Activated T-cell treated with anti-CD3 and anti-CD28 coated beads for 4 hours (primary cell): ENCODE measurements around the gene GAS2.

ENCODE experiments used
- DNase-seq: peaks from one replicate; pipeline ENCODE4 v3.0.0-alpha.2; 2020

The GAS2 gene

DNA sequence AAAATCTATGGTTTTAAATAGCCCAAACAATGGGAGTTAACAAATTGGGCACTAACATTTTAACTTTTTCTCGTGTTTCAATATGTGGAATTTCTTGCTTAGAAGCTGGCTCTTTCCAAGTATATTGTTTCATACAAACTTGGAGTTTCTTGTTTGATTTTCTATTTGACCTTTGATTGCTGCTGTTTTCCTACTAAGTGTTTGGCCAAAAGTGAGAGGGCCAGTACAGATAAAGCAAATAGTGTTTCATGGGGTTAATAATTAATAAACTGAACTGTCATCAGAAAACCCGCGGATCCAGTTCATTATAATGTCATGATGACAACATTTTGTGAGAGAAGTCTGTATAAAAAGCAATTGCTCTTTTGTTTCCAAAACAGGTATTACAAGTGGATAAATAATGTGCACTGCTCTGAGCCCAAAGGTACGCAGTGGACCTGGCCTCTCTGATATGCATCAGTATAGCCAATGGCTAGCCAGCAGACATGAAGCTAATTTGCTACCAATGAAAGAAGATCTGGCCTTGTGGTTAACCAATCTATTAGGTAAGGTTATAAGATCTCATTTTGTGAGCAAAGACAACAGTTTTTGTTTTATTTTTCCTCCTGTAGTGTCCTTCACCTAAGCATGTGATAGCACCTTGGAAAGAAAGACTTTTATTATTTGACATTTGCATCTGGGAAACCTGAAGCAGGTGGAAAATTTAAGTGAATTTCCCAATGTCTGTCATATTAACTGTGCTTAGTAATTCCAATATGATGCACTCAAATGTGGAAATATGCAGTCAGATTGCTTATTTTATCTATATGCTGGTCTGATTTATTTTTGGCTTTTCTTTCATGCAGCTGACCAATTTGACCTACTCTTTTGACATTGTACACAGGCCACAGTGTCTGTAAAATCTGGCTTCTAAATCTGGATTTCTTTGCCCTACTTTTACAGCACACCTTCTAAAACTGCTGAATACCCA, 8.3 kb downstream of the GAS2 start:
- DNase-seq: no peak

DNA sequence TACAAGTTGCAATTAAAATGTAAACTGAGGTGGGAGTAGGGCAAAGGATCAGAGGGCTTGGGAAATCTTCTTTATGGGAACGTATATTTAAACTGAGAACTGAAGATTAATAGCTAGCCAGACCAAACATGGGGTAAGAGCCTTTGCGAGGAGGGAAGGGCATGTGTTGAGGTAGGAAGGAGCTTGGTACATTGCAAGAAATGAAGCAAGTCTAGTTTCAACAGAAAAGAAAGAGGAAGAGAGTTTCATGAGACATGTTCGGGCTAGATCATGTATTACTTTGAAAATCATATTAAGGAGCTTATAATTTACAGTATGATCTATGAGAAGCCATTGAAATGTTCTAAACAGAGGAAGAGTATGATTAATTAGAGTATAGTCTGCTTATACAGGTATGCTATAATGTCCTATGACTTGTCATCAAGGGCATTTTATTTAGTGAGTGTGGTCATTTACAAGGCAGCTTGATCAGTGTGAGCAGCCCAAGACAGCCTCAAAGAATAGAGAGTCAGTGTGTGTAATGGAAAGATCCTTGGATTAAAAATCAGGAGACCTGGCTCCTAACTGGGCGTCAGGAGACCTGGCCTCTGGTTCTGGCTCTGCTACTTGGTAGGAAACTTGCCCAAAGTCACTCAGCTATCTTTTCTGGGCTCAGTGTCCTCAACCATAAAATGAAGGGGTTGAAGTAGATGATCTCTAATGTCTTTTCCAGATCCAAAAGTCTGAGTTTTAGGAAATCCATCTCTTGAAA, 10.9 kb downstream of the GAS2 start:
- DNase-seq: no peak

DNA sequence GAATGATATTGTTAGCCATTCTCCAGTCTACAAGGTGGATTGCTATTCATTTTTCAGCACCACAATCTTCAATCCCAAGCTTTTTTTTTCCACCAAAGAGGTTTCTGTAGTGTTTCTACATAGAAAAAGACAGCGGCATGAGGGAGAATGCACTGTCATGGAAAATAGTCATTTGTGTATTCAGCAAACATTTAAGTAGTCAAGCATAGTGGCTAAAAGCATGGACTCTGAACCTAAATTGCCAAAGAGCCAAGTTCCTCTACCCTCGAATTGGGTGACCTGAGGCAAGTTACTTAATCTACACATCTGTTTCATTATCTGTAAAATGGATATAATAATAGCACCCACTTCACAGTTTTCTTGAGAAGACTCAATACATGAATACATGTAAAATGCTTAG, 14.2 kb downstream of the GAS2 start:
- no peak for DNase-seq

DNA sequence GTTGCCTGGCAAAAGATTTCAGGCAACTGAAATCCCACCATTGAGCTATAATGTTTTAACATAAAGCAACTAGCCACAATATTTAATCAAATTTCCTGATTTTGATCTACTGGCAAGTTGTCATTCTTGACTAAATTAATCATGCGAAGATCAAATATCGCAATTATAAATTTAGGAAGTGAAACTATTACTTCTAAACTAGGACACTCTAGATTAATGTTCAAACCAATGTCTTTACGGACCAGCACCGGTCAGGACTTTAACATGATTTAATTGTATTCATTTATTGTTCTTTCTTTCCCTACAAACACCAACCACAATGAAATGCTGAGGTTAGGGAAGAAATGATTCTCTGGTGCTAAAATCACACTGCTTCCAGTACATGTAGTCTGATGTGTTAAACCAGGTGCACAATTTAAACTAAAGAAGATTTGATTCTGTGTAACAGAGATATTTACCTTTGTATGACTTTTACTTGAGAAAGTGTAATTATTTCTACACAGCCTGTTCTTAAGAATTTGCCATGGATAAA, 14.9 kb downstream of the GAS2 start:
- DNase-seq: no peak

DNA sequence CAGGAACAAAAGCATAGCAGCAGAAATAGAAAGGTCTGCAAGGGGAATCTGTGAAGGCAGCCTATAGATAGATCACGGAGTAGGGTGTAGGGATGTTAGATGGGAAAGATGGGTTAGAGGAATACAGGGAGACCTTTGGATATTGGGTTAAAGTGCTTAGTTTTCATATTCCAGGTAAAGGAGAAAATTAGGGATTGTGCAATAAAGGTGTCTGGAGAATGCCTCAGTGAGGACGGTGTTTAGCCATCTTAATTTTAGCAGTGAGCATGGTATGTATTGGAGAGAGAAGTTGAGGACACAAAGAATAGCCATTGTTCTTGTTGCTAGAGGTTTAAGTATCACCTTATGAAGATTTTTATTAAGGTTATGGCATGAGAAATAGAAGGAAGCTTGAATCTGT, 17.7 kb downstream of the GAS2 start:
- no peak for DNase-seq

DNA sequence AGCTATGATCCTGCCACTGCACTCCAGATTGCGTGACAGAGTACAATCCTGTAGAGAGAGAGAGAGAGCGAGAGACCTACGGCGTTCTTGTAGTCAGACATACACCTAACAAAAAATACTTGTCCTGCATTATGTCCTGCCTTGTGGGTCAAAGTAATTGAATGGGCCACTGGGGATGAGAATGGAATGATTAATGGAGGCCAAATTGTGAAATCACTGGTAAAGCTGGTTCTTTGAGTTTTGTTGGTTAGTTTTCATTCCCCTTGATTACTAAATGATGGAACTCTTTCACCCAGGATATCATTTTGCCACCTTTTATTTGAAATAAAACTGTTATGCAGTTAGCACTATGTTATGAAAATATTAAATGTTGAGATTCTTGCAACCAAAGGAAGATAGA, 18.7 kb downstream of the GAS2 start:
- no peak for DNase-seq

DNA sequence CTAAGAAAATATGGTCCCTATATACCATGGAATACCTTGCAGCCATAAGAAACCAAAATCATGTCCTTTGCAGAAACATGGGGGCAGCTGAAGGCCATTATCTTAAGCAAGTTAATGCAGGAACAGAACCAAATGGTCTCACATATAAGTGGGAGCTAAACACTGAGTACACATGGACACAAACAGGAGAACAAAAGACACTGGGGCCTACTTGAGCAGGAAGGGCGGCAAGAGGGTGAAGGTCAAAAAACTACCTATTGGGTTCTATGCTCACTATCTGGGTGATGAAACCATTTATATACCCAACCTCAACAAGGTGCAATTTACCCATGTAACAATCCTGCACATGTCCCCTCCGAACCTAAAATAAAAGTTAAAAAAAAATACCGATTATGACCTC, 22.5 kb downstream of the GAS2 start:
- no peak for DNase-seq

DNA sequence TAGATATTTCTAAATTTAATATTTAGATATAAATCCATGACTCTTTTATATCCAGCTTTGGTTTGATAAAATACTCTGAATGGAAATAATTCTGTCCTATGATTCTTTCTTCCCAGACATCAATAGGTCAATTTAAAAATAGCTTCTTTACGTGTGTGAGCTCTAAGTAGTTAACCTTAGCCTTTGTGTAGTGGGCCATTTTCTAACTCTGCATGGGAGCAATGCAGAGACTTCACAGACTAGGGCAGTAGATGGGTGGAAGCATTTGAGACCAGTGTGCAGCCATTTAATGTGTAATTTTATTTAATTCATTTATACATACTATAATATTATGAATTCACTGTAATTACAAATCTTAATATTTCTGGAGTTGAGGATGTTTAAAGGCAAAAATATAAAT, 23.8 kb downstream of the GAS2 start:
- DNase-seq: no peak

DNA sequence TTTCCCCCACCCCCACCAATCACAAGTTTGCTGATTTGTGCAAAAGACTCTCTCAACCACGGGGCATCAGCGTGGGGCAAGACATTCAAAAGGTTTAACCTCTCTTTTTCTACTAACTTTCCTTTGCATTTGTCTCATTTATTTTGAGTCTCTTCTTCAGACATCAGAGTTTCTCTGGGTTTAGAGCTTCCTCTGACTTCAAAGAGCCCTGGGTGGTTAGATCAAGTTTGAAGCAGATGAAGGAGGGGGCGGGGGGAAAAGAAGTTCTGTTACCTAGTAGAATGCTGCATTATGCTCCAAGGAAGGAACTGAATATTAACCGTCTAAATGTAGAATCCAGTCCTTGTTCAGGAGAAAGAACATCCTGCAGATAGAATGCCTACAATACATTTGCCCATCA, 24.5 kb downstream of the GAS2 start:
- no peak for DNase-seq

DNA sequence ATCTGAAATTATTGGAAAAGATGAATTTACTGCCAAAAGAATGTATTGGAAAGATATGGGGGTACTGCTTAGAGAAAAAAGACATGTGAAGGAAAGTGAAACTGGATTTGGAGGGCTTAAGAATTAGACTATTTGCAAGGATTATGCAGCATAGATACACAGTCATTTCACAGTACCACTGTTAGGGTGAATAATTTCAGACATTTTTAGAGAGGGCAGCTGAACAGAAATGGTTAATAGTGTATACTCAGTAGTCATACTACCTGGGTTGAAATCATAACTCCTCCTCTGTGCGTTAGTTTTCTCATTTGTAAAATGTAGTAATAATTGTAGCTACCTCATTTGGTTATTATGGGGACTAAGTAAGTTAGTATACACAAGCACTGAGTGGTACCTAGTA, 33.0 kb downstream of the GAS2 start:
- no peak for DNase-seq

DNA sequence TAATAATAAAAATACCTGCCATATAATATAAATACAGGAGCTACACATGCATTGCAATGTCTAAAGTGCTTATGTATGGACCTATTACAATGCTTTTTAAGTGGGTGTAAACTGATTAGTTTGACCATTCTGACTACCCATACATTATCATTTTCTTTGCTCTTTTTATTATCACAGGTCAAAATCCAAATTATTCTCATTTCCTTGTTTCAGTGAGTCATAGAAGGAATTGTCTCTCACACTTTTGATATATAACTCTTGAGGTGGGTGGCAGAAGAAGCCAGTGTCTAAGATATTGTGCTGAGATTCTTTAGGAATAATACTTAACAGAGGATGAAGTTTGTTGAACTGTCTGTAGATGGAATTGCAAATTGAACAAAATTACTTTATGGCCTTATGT, 35.6 kb downstream of the GAS2 start:
- DNase-seq: no peak

DNA sequence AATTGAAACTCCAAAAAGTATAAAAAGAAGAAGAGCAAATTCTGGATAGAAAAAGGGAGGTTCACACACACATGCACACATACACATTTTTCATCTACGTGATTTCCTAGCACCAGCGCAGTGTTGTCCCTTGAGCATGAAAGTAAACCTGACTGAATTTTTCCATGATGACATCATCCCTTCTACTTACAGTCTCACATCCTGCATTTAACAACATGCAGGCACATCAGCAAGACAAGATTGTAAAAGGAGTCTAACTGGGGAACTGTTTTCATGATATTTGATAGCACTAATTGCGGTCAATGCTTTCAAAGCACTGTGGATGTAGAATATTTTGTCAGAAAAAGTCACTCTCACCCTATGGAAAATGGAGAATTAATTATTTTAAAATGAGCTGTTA, 36.6 kb downstream of the GAS2 start:
- no peak for DNase-seq

DNA sequence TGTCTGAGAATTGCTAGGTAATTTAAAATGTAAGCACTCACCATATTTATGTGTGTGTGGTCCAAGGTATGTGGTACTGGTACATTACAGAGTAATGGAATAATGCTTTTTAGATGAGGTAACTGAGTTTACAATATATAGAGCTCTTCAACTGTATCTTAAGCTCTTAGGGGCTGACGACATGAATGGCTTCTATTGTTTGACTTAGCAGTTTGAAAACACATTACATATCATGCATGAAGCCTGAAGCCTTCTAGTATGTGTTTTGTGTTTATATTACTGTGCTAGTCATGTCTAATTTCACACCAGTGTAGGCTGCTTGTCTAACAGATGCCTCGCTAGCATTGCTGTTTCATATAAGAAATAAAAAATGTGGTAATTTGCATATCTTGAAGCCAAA, 37.2 kb downstream of the GAS2 start:
- no peak for DNase-seq

DNA sequence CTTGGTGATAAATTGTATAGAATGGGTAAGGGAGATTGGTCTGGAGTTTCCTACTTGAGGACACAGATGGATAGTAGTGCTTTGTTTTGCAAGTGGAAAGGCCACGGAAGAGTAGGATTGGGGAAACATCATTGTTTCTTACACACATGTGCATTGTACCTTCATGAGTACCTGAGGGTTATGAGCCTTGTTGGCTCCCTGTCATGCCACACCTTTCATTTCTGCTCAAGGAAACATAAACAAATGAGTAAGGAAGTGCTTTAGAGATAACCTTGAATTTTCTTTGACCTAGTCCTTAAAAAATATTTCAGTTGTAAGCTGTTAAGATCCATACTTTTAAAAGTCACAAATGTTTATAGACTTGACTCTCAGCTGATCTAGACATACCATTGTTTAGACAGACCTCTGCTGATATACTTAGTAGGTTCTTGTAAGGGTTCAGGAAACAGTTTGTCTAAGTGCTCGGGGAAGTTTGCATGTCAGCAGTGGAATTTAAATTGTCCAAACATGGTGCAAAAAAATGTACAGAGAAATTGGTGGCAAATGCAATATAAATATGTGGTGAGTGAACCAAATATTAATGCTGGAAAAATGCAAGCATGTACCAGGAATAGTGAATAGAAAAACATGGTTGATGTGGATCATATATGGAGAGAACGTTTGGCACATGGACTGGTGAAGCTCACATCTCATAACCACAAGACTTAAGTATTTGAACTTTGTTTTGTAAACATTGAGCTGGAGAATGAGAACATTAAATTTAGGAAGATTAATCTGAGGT, 40.9 kb downstream of the GAS2 start:
- no peak for DNase-seq

DNA sequence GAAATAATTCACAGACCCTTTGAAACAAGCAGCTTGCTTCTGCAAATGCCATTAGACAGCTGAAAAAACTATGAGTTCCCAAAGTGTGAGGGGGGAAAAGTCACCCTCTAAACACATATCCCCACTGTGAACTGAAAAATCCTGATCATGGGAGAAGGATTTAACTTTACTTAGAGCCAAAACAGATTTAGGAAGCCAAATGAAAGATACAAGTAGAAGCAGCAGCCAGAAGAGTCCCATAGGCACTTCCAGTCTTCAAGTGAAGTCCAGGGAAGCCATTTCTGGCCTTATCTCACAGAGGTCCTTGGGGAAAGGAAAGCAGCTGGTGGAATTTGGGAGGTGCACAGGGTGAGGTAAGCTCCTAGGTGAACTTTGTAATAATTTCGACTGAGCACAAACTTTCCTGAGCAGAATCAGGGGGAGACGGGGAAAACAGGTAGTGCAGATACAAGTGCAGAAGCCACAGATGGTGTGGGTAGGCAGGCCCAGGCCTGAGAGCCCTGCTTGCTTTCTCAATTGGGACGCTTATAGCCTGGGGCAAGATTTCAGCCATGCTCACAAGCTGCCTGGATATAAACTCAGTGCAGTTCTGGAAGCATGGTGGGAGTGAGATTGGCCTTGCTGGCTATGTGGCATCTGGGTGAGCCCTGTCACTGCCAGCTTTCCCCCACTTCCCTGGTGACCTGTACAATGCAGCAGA, 44.8 kb downstream of the GAS2 start:
- DNase-seq: no peak

DNA sequence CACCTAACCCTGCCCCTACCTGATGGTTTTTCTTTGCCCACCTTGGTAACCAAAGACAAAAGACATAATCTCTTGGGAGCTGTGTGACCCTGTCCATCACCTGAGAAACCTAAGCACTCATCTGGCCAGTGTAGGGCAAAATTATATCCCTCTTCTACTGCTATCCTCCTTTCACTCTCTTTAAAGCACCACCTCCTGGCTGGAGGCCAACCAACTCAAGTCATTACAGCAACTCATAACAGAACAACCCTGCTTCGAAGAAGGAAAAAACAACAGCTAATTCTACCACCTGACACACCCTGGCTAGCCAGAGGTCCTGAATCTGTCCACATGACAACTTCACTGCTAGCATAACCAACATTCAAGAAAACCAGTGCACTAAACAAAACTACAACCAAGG, 45.5 kb downstream of the GAS2 start:
- DNase-seq: no peak

DNA sequence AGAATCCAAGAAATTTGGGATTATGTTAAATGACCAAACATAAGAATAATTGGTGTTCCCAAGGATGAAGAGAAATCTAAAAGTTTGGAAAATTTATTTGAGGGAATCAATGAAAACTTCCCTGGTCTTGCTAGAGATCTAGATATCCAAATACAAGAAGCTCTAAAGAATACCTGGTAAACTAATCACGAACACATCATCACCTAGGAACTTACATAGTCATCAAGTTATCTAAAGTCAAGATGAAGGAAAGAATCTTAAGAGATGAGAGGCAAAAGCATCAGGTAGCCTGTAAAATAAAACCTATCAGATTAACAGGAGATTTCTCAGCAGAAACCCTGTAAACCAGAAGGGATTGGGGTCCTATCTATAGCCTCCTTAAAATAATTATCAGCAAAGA, 46.9 kb downstream of the GAS2 start:
- no peak for DNase-seq

DNA sequence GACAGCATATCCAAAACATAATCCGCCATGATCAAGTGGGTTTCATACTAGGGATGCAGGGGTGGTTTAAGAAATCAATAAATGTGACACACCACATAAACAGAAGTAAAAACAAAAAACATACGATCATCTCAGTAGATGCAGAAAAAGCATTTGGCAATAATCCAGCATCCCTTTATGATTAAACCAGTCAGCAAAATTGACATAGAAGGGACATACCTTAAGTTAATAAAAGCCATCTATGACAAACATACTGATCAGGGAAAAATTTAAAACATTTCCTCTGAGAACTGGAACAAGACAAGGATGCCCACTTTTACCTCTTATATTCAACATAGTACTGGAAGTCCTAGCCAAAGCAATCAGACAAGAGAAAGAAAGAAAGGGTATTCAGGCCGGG, 49.6 kb downstream of the GAS2 start:
- DNase-seq: no peak

DNA sequence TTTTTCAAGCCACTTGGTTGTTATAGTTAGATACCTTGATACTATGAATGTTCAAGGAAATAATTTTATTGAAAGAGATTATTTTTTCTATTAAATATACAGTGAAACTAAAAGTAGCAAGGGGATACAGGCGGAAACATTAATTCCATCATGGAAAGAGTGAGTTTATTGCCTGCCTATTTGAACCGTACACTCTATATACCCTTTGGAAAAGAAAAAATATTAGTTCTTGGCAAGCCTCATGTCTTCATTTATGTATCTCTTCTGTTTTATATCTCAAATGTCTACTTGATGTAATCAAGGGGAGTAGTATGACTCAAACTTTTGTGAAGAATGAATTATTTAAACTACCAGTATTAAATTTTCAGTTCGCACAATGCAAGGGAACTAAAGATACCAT, 54.0 kb downstream of the GAS2 start:
- DNase-seq: no peak

DNA sequence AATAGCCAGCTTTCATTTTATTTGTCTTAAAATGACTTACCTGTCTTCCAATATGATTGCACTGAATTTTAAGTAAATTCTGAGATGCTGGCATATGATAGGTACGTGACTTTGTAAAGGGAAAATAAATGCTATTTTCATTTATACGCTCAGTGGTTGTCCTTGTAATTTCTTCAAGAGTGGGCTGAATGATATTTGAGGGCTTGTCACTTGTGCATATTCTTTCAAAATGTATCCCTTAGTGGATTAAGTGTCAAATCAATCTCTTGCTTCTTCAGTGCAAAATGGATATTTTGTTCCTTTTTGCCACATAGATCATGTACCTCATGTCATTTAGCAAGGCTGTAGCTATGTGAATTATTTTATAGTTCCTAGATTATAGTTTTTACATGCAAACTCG, 56.9 kb downstream of the GAS2 start:
- DNase-seq: no peak

DNA sequence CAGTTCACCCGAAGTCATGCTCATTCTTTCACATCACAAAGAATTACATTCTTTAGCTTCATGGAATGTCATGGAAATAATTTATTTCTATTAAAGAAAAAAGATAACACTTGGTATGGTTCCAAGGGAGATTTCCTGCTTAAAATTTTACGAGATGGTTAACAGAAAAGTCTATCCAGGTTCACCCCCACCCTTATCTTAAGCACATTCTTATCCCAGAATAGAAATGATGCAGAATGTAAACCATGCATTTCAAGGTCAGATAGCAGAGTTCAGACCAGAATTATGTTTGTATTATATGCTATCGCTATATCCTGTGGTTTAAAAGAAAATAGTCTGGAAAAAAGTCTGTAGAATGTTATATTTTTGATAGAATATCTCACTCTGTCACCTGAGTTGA, 58.7 kb downstream of the GAS2 start:
- no peak for DNase-seq

DNA sequence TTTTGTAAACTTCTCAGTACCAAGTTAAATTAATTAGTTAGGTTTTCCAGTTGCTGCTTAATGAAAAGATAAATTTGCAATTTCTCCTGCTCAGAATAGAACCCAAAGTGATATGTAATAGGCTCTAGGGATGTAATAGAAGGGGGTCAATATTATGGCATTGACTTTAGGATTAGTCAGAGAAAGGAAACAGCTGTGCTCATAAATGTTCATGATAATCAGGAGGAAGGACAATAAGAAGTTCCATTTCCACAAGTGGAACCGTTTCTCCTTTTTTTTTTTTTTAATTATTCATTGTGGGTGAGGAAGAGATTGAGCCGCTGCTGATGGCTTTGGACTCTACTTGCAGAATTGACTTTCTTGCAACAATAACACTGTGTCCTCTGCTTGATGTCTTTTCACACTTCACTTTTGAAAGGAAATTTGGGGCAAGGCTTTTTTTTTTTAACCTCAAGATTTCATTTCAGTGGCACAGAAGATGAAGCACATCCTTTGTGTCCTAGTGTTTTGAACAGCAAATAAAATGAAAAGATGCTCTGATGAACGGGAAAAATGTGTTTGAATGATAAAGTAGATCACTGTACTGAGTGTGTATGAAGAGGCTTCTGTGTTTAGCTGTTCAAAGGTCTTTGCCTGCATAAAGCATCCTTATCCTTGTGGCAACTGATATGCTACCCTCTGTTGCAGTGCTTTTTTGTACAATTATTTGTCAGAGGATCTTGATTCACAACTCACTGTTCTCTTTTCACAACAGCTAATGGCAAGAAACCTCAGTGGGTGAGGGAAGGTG, 62.4 kb downstream of the GAS2 start:
- DNase-seq: no peak
